Activated T-cell treated with anti-CD3 and anti-CD28 coated beads for 4 hours (primary cell): ENCODE measurements around the gene BSN.
"Not testable (repeated sequence)": the region's sequence is repeated elsewhere in the genome, so short reads cannot be mapped to it uniquely, and the experiment has no call there.

Source experiments
- DNase-seq: peaks from one replicate; pipeline ENCODE4 v3.0.0-alpha.2; 2020

The BSN gene

GRCh38 chr3:49535971-49536874 is 18.1 kb upstream of the BSN start:
- no peak for DNase-seq

GRCh38 chr3:49536875-49537533 is 17.3 kb upstream of the BSN start:
- no peak for DNase-seq

GRCh38 chr3:49539659-49540560 is 14.4 kb upstream of the BSN start:
- DNase-seq = peak; percentile 92

- DNase-seq = no peak
Observed at GRCh38 chr3:49552087-49552486, 2.2 kb upstream of the BSN start.

GRCh38 chr3:49553324-49553691 is 969 bp upstream of the BSN start:
- DNase-seq = no peak

- DNase-seq = peak; percentile 37
Observed at GRCh38 chr3:49554633-49555265, 472 bp downstream of the BSN start.

GRCh38 chr3:49556500-49557275 is 2.4 kb downstream of the BSN start:
- DNase-seq = no peak

GRCh38 chr3:49563040-49563578 is 8.8 kb downstream of the BSN start:
- no peak for DNase-seq

- no peak for DNase-seq
Observed at GRCh38 chr3:49563766-49564165, 9.5 kb downstream of the BSN start.

GRCh38 chr3:49566312-49566711 is 12.0 kb downstream of the BSN start:
- DNase-seq = no peak

- no peak for DNase-seq
Observed at GRCh38 chr3:49567406-49567805, 13.1 kb downstream of the BSN start.

GRCh38 chr3:49568965-49569364 is 14.7 kb downstream of the BSN start:
- DNase-seq = no peak

- no peak for DNase-seq
Observed at GRCh38 chr3:49570028-49570654, 15.9 kb downstream of the BSN start.

GRCh38 chr3:49582177-49582576 is 27.9 kb downstream of the BSN start:
- DNase-seq = no peak

GRCh38 chr3:49585261-49585755 is 31.0 kb downstream of the BSN start:
- DNase-seq = not testable (repeated sequence)

- no peak for DNase-seq
Observed at GRCh38 chr3:49591615-49592014, 37.3 kb downstream of the BSN start.

GRCh38 chr3:49593041-49593440 is 38.8 kb downstream of the BSN start:
- DNase-seq = no peak

- no peak for DNase-seq
Observed at GRCh38 chr3:49600781-49601180, 46.5 kb downstream of the BSN start.

- DNase-seq = no peak
Observed at GRCh38 chr3:49601358-49602048, 47.2 kb downstream of the BSN start.

- DNase-seq = no peak
Observed at GRCh38 chr3:49602049-49602554, 47.8 kb downstream of the BSN start.
